Activated naive CD8-positive, alpha-beta T cell treated with anti-CD3 and anti-CD28 coated beads, Interleukin-2, amount 10 ng/mL, durations not matched to agents 7 days and 5 days (primary cell): ENCODE measurements around the gene KIAA1549. TPM values are rescaled to one million over a fixed set of nuclear protein-coding genes. Genes with fewer than 3 reads are reported as not detected.
"Not testable (repeated sequence)": the region's sequence is repeated elsewhere in the genome, so short reads cannot be mapped to it uniquely, and the experiment has no call there.

Experiments used
- ATAC-seq: fragments of 150-1000 bp; cut with Tn5 transposase; one replicate; pipeline ENCODE4 v1.10.0; 2021; ENCODE audit warnings: low read depth, moderate library complexity
- POLR2A ChIA-PET: fragments of 350-600 bp; sonication (Branson Sonifier 250); formaldehyde crosslinking; loops from one replicate; lab custom pipeline; 2021; ENCODE audit warnings: antibody characterized with exemption; lab: Charles Lee
- DNase-seq: peaks from one replicate; pipeline ENCODE4 v3.0.0; 2021
- H3K27ac Mint-ChIP-seq: one replicate; pipeline ENCODE4 v1.8.0; 2022; ENCODE audit warnings: mild to moderate bottlenecking, mixed read lengths
- H3K27me3 Mint-ChIP-seq: one replicate; pipeline ENCODE4 v1.8.0; 2022; ENCODE audit warnings: mild to moderate bottlenecking, moderate library complexity, mixed read lengths
- H3K36me3 Mint-ChIP-seq: one replicate; pipeline ENCODE4 v1.8.0; 2021; ENCODE audit warnings: mild to moderate bottlenecking, mixed read lengths
- H3K4me1 Mint-ChIP-seq: one replicate; pipeline ENCODE4 v1.8.0; 2021; ENCODE audit warnings: mixed read lengths
- H3K4me3 Mint-ChIP-seq: one replicate; pipeline ENCODE4 v1.8.0; 2022; ENCODE audit warnings: mild to moderate bottlenecking, moderate library complexity, mixed read lengths
- H3K9me3 Mint-ChIP-seq: one replicate; pipeline ENCODE4 v1.8.0; 2021; ENCODE audit warnings: mixed read lengths
- total RNA-seq, 2 experiments: library from RNA; stranded (reverse); gene quantifications; one replicate each; pipeline ENCODE4 v1.2.3, GENCODE V29; 2021

KIAA1549 gene
- total RNA-seq, 2 experiments from 2014 or later, result 1.1 TPM

DNA sequence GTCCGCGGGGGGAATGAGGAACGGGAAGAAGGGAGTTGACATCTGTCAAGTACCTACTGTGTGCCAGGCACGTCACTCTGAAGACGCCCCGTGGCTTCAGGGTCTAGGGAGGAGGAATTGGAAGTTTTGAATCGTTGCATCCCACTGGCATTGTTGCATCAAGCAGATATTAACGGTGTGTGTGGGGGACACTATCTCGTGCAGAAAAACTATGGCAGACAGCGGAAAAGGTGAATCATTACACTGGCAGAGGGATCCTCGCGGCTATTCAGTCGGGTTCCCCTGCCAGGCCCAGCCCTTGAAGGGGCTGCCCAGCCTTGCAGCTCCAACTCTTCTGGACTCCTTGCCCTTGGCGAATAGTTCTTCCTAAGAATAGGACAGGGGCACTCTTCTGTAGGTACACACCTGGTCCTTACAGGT, 1.0 kb upstream of the KIAA1549 start:
- Mint-ChIP-seq H3K9me3 (no peaks in the 10 kb centered on the region), H3K36me3 (no peaks in the 10 kb centered on the region), H3K27me3 (peaks cover 53% of the 10 kb centered on the region), H3K4me3 (peak overlapping the region; percentile 52), H3K4me1 (peaks cover 16% of the 10 kb centered on the region), H3K27ac (no peak overlapping the region)
- ATAC-seq (no peak), DNase-seq (no peak)
- POLR2A ChIA-PET, result interaction anchor here (1.1 to 3.0 kb wide), 2 partner anchors 78 to 96 kb away, joined by 5 to 7 read pairs; no protein-coding TSS in a partner anchor

GRCh38 chr7:138980563-138981291, 462 bp downstream of the KIAA1549 start:
- DNase-seq (peak; percentile 35), ATAC-seq (peak; percentile 41)
- Mint-ChIP-seq H3K36me3 (no peaks in the 10 kb centered on the region), H3K4me1 (peaks cover 16% of the 10 kb centered on the region), H3K4me3 (peak overlapping the region; percentile 86), H3K9me3 (no peaks in the 10 kb centered on the region), H3K27ac (peak overlapping the region; percentile 51), H3K27me3 (peaks cover 49% of the 10 kb centered on the region)
- POLR2A ChIA-PET, result interaction anchor here (0.6 to 3.0 kb wide), 3 partner anchors 77 to 511 kb away, joined by 3 to 7 read pairs (median 5); no protein-coding TSS in a partner anchor

DNA sequence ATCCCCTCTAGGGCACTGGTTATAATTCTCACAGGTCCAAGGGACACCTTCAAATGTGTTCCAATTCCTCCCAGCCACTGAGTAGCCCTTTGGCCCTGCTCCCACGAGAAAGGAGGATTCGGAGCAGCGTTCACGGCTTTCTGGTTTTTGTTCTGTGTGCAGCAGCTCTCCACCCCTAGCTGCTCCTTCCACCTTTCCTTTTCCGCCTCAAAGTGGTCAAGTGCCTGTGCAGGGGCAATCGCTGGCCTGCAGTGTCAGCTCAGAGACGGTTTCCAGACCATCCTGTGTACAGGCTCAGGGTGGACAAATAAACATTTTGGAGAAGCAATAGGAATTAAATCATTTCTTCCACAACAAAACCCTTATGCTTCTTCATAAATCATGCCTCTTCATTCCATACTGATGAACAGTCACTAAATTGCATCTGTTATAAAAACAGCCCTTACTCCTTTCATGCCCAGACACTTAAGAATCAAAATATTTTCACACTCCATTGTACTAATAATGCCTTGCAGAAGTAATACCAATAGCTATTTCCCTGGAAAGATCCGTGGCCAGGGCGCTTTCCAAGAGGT, 1.1 kb downstream of the KIAA1549 start:
- Mint-ChIP-seq H3K36me3 (no peaks in the 10 kb centered on the region), H3K4me3 (peak overlapping the region; percentile 86), H3K27me3 (peaks cover 48% of the 10 kb centered on the region), H3K4me1 (peaks cover 16% of the 10 kb centered on the region), H3K27ac (no peak overlapping the region), H3K9me3 (no peaks in the 10 kb centered on the region)
- ATAC-seq, result no peak
- POLR2A ChIA-PET, result interaction anchor here (0.6 to 3.0 kb wide), 3 partner anchors 76 to 511 kb away, joined by 3 to 7 read pairs (median 5); no protein-coding TSS in a partner anchor
- no peak for DNase-seq

DNA sequence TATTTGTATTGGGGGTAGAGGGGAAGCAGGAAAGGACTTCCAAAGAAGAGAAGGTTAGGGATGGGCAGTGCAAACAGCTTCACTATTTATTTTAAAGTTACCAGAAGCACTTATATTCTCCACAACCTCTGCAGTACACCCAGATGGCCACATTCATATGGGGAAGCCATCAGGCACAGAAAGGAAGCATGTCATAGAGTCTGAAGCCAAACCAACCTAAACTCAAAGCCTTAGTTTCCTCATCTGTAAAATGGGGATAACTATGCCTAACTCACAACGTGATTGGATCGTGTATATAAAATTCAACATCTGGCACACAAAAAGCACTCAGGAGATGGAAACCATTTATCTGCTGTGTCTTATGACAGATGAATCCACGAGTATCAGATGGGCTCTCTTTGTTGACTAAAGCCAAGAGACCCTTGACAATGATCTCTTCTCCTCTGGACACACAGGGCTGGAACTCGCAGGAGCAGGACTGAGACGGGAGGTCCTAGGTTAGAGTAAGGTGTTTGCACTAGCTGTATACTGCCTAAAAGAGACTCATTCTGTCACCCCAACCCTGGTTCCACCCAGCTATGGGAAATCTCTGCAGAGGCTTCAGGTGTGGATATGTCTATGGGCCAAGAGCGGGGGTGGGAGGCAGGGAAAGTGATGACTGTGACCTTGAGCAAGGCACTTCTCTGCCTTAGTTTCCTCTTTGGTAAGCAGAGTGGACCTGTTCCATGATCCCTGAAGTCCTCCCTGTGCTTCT, 1.8 kb downstream of the KIAA1549 start:
- Mint-ChIP-seq H3K9me3 (no peaks in the 10 kb centered on the region), H3K4me1 (peaks cover 16% of the 10 kb centered on the region), H3K36me3 (no peaks in the 10 kb centered on the region), H3K27ac (no peak overlapping the region), H3K27me3 (peaks cover 51% of the 10 kb centered on the region), H3K4me3 (no peak overlapping the region)
- DNase-seq, result no peak
- POLR2A ChIA-PET, result interaction anchor here (3.0 kb wide), 1 partner anchor 76 kb away, joined by 7 read pairs; no protein-coding TSS in a partner anchor
- no peak for ATAC-seq

DNA sequence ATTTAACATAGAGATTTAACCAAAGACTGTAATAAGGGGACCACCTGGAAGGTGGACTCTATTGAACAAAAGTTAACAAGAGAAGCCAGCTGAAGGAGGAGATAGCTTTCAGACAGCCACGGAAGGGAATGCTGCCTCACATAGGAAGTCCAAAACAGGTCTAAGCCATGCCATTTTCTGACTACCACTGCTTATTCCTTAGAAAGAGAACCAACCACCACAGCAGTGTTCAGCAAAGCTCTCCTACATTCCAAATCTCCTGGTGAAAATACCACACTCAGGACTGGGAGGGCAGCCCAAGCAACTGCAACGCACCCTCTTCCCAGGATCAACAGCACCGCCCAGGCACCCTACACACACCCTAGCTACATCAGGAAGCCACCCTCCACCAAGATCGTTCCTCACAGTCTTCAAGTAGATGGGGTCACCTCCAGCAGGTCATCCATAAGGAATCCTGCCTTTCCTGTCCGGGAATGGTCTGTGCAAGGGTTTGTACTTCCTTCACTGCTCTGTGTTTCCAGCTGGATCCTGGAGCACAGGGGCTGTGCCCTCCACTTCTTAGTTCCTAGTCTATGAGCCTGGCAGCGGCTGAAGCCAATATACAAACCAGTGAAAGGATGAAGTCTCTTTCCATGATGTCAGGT, 2.5 kb downstream of the KIAA1549 start:
- peaks cover 53% of the 10 kb centered on the region for H3K27me3 Mint-ChIP-seq
- no peak overlapping the region for H3K27ac Mint-ChIP-seq
- no peak for ATAC-seq
- DNase-seq, result no peak
- H3K36me3 Mint-ChIP-seq, result no peaks in the 10 kb centered on the region
- H3K9me3 Mint-ChIP-seq, result no peaks in the 10 kb centered on the region
- H3K4me1 Mint-ChIP-seq, result peaks cover 16% of the 10 kb centered on the region
- POLR2A ChIA-PET, result no interaction called here
- no peak overlapping the region for H3K4me3 Mint-ChIP-seq

DNA sequence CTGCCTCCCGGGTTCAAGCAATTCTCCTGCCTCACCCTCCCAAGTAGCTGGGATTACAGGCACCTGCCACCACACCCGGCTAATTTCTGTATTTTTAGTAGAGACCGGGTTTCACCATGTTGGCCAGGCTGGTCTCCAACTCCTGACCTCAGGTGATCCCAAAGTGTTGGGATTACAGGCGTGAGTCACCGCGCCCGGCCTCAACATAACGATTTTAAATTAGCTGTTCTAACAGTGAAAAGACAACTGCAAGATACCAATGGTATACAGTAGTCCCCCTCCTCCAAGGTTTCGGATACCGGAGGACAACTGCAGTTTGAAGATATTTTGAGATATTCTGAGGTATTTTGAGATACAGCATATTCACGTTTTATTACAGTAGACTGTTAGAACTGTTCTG, 5.0 kb downstream of the KIAA1549 start:
- H3K27me3 Mint-ChIP-seq, result peaks cover 42% of the 10 kb centered on the region
- not testable (repeated sequence) for ATAC-seq

DNA sequence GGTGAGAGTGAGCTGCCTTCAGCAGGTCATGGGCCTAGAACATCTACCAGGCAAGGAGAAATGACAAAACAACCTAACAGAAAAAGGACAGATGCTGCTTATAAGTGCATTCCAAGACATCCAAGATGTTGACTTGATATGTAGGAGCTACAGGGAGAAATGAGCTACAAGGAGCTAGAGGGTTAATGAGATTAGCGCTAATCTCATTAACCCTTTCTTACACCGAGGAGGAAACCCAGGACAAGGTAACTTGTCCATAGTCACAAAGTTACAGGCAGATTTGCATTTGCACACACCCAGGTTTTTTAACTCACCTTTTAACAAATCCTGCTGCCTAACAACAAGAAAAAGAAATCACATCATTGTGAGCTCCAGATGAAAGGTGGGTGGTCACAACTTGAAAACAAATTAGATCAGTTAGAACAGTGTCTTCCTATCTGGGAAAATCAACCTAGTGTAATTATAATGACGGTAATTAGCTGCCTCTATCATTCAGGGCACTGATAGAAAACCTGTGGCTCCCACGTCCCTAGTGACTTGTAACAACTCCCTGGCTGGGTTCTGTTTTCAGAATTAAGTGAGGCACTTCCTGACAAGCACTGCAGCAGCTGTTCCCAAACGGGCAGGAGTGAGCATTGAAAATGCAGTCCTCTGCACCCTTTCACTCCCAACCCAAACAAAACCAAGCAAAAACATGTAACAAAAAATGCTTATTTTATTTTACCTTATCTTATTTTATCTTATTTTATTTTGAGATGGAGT, 5.7 kb downstream of the KIAA1549 start:
- no peaks in the 10 kb centered on the region for H3K9me3 Mint-ChIP-seq
- no peak overlapping the region for H3K4me3 Mint-ChIP-seq
- no peaks in the 10 kb centered on the region for H3K36me3 Mint-ChIP-seq
- no peak overlapping the region for H3K27ac Mint-ChIP-seq
- peaks cover 4% of the 10 kb centered on the region for H3K4me1 Mint-ChIP-seq
- ATAC-seq (no peak), DNase-seq (no peak)
- peaks cover 41% of the 10 kb centered on the region for H3K27me3 Mint-ChIP-seq
- POLR2A ChIA-PET, result no interaction called here

More for the DNA sequence above, 5.0 kb downstream of the KIAA1549 start:
- POLR2A ChIA-PET, H3K4me3 Mint-ChIP-seq, H3K4me1 Mint-ChIP-seq, H3K36me3 Mint-ChIP-seq, H3K9me3 Mint-ChIP-seq, H3K27ac Mint-ChIP-seq, DNase-seq: not testable (repeated sequence)

DNA sequence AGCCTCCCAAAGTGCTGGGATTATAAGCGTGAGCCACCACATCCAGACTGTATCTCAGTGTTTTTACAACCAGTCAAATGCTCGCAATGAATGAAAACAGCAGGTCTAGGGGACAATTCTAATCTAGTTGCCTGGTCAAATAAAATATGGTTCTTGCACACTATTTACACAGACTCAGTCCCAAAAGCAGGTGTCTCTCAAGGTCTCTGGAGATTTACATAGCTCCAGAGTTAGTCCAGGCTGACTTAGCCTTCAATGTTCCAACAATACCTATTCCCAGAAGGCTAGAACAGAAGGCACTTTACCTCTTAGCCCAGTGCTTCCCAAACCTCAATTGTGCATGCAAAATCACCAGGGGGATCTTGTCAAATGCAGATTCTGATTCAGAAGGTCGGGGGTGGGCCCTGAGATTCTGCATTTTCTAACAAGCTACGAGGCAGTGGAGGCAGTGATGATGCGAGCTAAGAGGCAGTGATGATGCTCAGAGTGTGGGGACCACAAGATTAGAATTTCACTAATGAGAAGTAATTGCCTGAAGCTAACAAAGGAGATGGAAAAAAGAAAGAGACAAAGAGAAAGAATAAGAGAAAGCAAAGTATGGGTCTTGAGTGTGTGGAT, 6.4 kb downstream of the KIAA1549 start:
- H3K4me1 Mint-ChIP-seq, result no peaks in the 10 kb centered on the region
- no peak overlapping the region for H3K4me3 Mint-ChIP-seq

GRCh38 chr7:138974103-138974502, 7.1 kb downstream of the KIAA1549 start:
- no peak for ATAC-seq
- no peak overlapping the region for H3K4me3 Mint-ChIP-seq
- POLR2A ChIA-PET, result no interaction called here
- H3K27me3 Mint-ChIP-seq, result peaks cover 27% of the 10 kb centered on the region
- H3K4me1 Mint-ChIP-seq, result no peaks in the 10 kb centered on the region
- DNase-seq, result no peak
- no peak overlapping the region for H3K27ac Mint-ChIP-seq
- no peaks in the 10 kb centered on the region for H3K9me3 Mint-ChIP-seq
- H3K36me3 Mint-ChIP-seq, result no peaks in the 10 kb centered on the region

More for the DNA sequence above, 6.4 kb downstream of the KIAA1549 start:
- Mint-ChIP-seq H3K27me3 (peaks cover 33% of the 10 kb centered on the region), H3K36me3 (no peaks in the 10 kb centered on the region), H3K27ac (no peak overlapping the region), H3K9me3 (no peaks in the 10 kb centered on the region)
- ATAC-seq (no peak), DNase-seq (no peak)
- POLR2A ChIA-PET, result no interaction called here

GRCh38 chr7:138970952-138971351, 10.2 kb downstream of the KIAA1549 start:
- no peaks in the 10 kb centered on the region for H3K36me3 Mint-ChIP-seq
- no peak for DNase-seq
- no peaks in the 10 kb centered on the region for H3K4me1 Mint-ChIP-seq
- no peak overlapping the region for H3K4me3 Mint-ChIP-seq
- no peaks in the 10 kb centered on the region for H3K9me3 Mint-ChIP-seq
- POLR2A ChIA-PET, result no interaction called here
- peak overlapping the region; percentile 15 for H3K27ac Mint-ChIP-seq
- H3K27me3 Mint-ChIP-seq, result peaks cover 13% of the 10 kb centered on the region
- no peak for ATAC-seq

DNA sequence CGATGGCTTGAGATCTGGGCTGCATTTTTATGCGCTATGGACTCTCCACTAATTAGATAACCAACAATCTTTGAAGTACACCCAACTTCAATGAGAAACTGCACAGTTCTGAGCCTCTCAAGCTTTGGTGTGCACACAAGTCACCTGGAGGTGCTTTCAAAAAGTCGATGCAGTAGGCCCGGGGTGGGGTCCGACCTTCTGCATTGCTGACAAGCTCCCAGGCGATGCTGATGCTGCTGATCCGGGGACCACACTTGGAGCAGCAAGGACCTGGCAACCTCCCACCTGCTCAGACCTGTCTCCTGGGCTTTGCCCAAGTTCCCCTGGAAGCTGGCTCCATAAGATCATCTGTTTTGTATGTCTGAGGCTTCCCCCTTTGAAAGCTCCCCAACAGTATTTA, 10.7 kb downstream of the KIAA1549 start:
- Mint-ChIP-seq H3K27ac (no peak overlapping the region), H3K36me3 (no peaks in the 10 kb centered on the region), H3K4me1 (no peaks in the 10 kb centered on the region), H3K9me3 (no peaks in the 10 kb centered on the region), H3K4me3 (no peak overlapping the region), H3K27me3 (peaks cover 13% of the 10 kb centered on the region)
- ATAC-seq, result no peak
- POLR2A ChIA-PET, result no interaction called here
- no peak for DNase-seq

DNA sequence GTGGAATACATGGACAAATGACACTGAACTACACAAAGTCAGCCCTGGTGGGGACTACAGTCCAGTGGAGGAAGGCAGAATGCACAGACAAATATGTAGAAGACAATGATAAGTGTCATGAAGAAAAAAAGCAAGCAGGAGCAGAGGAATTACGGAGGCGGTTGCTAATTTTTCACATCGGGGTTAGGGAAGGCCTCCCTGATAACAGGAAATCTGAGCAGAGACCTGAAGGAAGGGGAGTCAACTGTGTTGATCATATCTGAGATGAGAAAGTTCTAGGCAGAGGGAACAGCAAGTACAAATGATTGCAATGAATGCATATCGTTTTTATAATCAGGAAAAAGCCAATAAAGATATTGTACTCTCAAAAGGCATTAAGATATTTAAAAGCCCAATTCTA, 14.0 kb downstream of the KIAA1549 start:
- no peaks in the 10 kb centered on the region for H3K36me3 Mint-ChIP-seq
- no peak overlapping the region for H3K4me3 Mint-ChIP-seq
- ATAC-seq (no peak), DNase-seq (no peak)
- peaks cover 15% of the 10 kb centered on the region for H3K27me3 Mint-ChIP-seq
- H3K4me1 Mint-ChIP-seq, result peaks cover 2% of the 10 kb centered on the region
- no peaks in the 10 kb centered on the region for H3K9me3 Mint-ChIP-seq
- POLR2A ChIA-PET, result no interaction called here
- no peak overlapping the region for H3K27ac Mint-ChIP-seq
